HCT116 (cell line): Measurements from ENCODE around the gene HOMER1. TPM values are rescaled to one million over a fixed set of nuclear protein-coding genes. Genes with fewer than 3 reads are reported as not detected.

Experiments used
- ATAC-seq: fragments of 200-7000 bp; cut with Tn5 transposase; 2 replicates; pipeline ENCODE4 v1.9.1; 2020; ENCODE audit warnings: mild to moderate bottlenecking, moderate library complexity
- BruUV-seq: library from RNA; stranded (reverse); fragments of 400-500 nt; replicated peaks from 2 replicates; lab custom pipeline; 2021; lab: Mats Ljungman, UMichigan
- CTCF ChIA-PET: fragments of 300-600 bp; sonication (Branson Sonifier 250); formaldehyde crosslinking; loops from one replicate; lab custom pipeline; 2021; ENCODE audit warnings: antibody characterized with exemption; lab: Charles Lee
- POLR2A ChIA-PET: fragments of 300-600, 350-600 bp; sonication (Branson Sonifier 250); formaldehyde crosslinking; loops from one replicate; lab custom pipeline; 2021; ENCODE audit warnings: antibody characterized with exemption; lab: Charles Lee
- RAD21 ChIA-PET, 2 experiments: fragments of 300-600 bp; sonication (Branson Sonifier 250); formaldehyde crosslinking; loops; one replicate each; lab custom pipeline; 2023; ENCODE audit warnings: low total read pairs in 2 of 2; ENCODE audit not compliant: uncharacterized antibody in 2 of 2, unreplicated experiment in 2 of 2, low non-redundant PET in 1 of 2; lab: Charles Lee
- DNase-seq: peaks from one replicate; pipeline ENCODE4 v3.0.0-alpha.2; 2010; ENCODE audit warnings: low read depth, low spot score
- H2AFZ ChIP-seq: fragments of 200-600 bp; shearing (Covaris generic), sonication (generic); 2 replicates; pipeline ENCODE4 v1.6.1; 2017; ENCODE audit warnings: low read depth, mixed run types, mixed read lengths, antibody characterized with exemption, low read length; ENCODE audit not compliant: poor library complexity, severe bottlenecking
- H3K27ac ChIP-seq: 2 replicates; pipeline ENCODE4 v1.5.1; 2012; ENCODE audit warnings: low read depth, low read length
- H3K27me3 ChIP-seq: fragments of 200-600 bp; sonication (generic); 2 replicates; pipeline ENCODE4 v1.6.1; 2016; ENCODE audit warnings: mixed run types, low read length, mixed read lengths; ENCODE audit not compliant: insufficient read depth
- H3K36me3 ChIP-seq, 2 experiments: fragments of 200-500 bp in 1 of 2; fragments of 200-600 bp in 1 of 2; sonication (Bioruptor generic) in 1 of 2; sonication (generic) in 1 of 2; 2 replicates each; pipeline versions ENCODE4 v1.5.1 to v1.6.1; 2014 to 2016; ENCODE audit warnings: low read length in 2 of 2, inconsistent platforms in 1 of 2, mixed read lengths in 1 of 2, mixed run types in 1 of 2; ENCODE audit not compliant: insufficient read depth in 2 of 2, control insufficient read depth in 1 of 2
- H3K4me1 ChIP-seq, 2 experiments: fragments of 200-600 bp in 1 of 2; sonication (generic) in 1 of 2; 2 replicates each; pipeline versions ENCODE4 v1.5.1 to v1.6.1; 2012 to 2017; ENCODE audit warnings: low read length in 2 of 2, inconsistent platforms in 1 of 2, mild to moderate bottlenecking in 1 of 2, mixed read lengths in 1 of 2, mixed run types in 1 of 2, moderate library complexity in 1 of 2; ENCODE audit not compliant: insufficient read depth in 2 of 2, control insufficient read depth in 1 of 2
- H3K4me2 ChIP-seq: fragments of 200-600 bp; sonication (generic); 2 replicates; pipeline ENCODE4 v1.6.1; 2017; ENCODE audit warnings: mixed run types, low read length, mixed read lengths
- H3K4me3 ChIP-seq, 2 experiments: fragments of 200-600 bp in 1 of 2; sonication (generic) in 1 of 2; replicated peaks in 1 of 2; 2 replicates each; pipeline ENCODE4 v1.5.1; 2011 to 2016; ENCODE audit warnings: low read length in 2 of 2, control low read depth in 1 of 2, low read depth in 1 of 2, mild to moderate bottlenecking in 1 of 2, mixed read lengths in 1 of 2, mixed run types in 1 of 2
- H3K79me2 ChIP-seq: fragments of 200-600 bp; sonication (generic); 2 replicates; pipeline ENCODE4 v1.6.1; 2017; ENCODE audit warnings: mild to moderate bottlenecking, mixed run types, low read length, moderate library complexity, mixed read lengths; ENCODE audit not compliant: insufficient read depth
- H3K9ac ChIP-seq: fragments of 200-600 bp; sonication (generic); 2 replicates; pipeline ENCODE4 v1.6.1; 2016; ENCODE audit warnings: low read length, mixed read lengths
- H3K9me2 ChIP-seq: fragments of 200-600 bp; sonication (generic), shearing (Covaris generic); 2 replicates; pipeline ENCODE4 v1.6.1; 2017; ENCODE audit warnings: mixed run types, mild to moderate bottlenecking, moderate library complexity; ENCODE audit not compliant: insufficient read depth
- H3K9me3 ChIP-seq, 2 experiments: fragments of 200-500 bp in 1 of 2; fragments of 200-600 bp in 1 of 2; sonication (Bioruptor generic) in 1 of 2; sonication (generic) in 1 of 2; 2 replicates each; pipeline ENCODE4 v1.6.1; 2014 to 2017; ENCODE audit warnings: low read length in 2 of 2, mixed read lengths in 2 of 2, inconsistent platforms in 1 of 2, low read depth in 1 of 2, mild to moderate bottlenecking in 1 of 2, mixed run types in 1 of 2, moderate library complexity in 1 of 2; ENCODE audit not compliant: control insufficient read depth in 1 of 2, insufficient read depth in 1 of 2
- H4K20me1 ChIP-seq: fragments of 200-600 bp; sonication (generic), shearing (Covaris generic); 2 replicates; pipeline ENCODE4 v1.6.1; 2017; ENCODE audit warnings: mixed run types, mild to moderate bottlenecking, moderate library complexity; ENCODE audit not compliant: insufficient read depth
- ELF1 ChIP-seq: IDR thresholded peaks from 2 replicates; pipeline ENCODE4 v1.6.1; 2012; ENCODE audit warnings: low read depth, borderline replicate concordance
- EZH2 ChIP-seq: fragments of 200-600 bp; sonication (generic); IDR thresholded peaks from 2 replicates; pipeline ENCODE4 v1.6.1; 2017; ENCODE audit warnings: antibody characterized with exemption, mixed run types
- POLR2A ChIP-seq: IDR thresholded peaks from 2 replicates; pipeline ENCODE4 v1.7.0; 2011; ENCODE audit warnings: borderline replicate concordance; ENCODE audit not compliant: insufficient read depth, insufficient read length; ENCODE audit errors: extremely low read depth
- RAD21 ChIP-seq: IDR thresholded peaks from 2 replicates; pipeline ENCODE4 v1.6.1; 2012; ENCODE audit warnings: low read depth, mild to moderate bottlenecking
- REST ChIP-seq: IDR thresholded peaks from 2 replicates; pipeline ENCODE4 v1.6.1; 2012; ENCODE audit warnings: low read depth
- YY1 ChIP-seq: IDR thresholded peaks from 2 replicates; pipeline ENCODE4 v1.6.1; 2011; ENCODE audit warnings: low read length, low read depth, moderate library complexity, mild to moderate bottlenecking; ENCODE audit not compliant: insufficient replicate concordance; ENCODE audit errors: extremely low read depth
- ZNF274 ChIP-seq: fragments of 200-500 bp; sonication (Bioruptor generic); IDR thresholded peaks from 2 replicates; pipeline ENCODE4 v1.6.1; 2014; ENCODE audit warnings: mild to moderate bottlenecking, low read depth, low read length, inconsistent platforms
- intact Hi-C: fragments of 100-400 bp; cut with micrococcal nuclease; formaldehyde crosslinking; loops from 2 replicates; pipeline ENCODE4 v1.10.0; 2022
- total RNA-seq: library from RNA; stranded (reverse); gene quantifications from one replicate; pipeline ENCODE4 v1.2.1, GENCODE V29; 2021; ENCODE audit not compliant: unreplicated experiment
- TF ChIP-seq, protein P1 (sequence below): IDR thresholded peaks from 2 replicates; pipeline ENCODE4 v1.6.1; 2011; ENCODE audit warnings: mild to moderate bottlenecking, low read length, moderate library complexity; ENCODE audit not compliant: insufficient replicate concordance; ENCODE audit errors: extremely low read depth
- TF ChIP-seq, protein P2 (sequence below): IDR thresholded peaks from 2 replicates; pipeline ENCODE4 v1.6.1; 2012
- TF ChIP-seq, protein P3 (sequence below): IDR thresholded peaks from 2 replicates; pipeline ENCODE4 v1.6.1; 2012

Gene HOMER1
- total RNA-seq, 1 experiment from 2014 or later: 21.4 TPM

DNA sequence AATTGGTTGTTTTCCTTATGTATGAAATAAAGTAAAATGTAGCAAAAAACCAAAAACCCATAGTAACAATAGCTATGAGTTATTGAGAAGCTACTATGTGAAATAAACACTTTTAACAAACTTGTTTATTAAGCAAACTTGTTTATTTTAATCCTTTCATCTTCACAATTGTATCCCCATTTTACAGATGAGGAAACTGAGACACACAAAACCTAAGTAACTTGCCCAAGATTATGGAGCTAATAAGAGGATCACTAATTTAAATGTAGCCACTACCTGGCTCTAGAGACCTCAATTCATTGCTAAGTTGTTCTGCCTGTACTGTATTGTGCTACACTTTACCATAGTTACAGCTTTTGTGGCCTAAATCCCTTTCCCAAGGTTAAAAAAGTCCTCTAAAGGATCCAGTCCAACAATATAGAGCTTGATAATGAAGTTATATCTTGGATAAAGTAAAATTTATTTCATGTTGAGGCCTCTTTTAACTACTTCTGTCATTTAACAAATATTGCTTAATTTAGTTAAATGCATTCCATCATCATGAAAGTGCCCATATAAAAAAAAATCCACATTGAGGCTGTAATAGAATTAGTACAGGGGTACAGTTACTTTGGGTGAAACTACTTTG lies 22.1 kb downstream of the HOMER1 start:
- Histone ChIP-seq H3K79me2 (peaks cover 21% of the 10 kb centered on the region), H3K9me2 (no peaks in the 10 kb centered on the region), H3K9ac (no peak overlapping the region), H4K20me1 (peaks cover 3% of the 10 kb centered on the region; the same call in 1 of the 2 replicates), H3K27me3 (no peaks in the 10 kb centered on the region), H3K4me3 (no peak overlapping the region), H3K9me3 (no peaks in the 10 kb centered on the region), H3K4me2 (no peak overlapping the region), H3K36me3 (no peaks in the 10 kb centered on the region), H2AFZ (no peak overlapping the region), H3K27ac (no peak overlapping the region), H3K4me1 (no peaks in the 10 kb centered on the region)
- intact Hi-C loops: no loop called here
- DNase-seq (no peak), ATAC-seq (no peak)
- TF ChIP-seq ZNF274: no peak
- TF ChIP-seq, protein P1, sequence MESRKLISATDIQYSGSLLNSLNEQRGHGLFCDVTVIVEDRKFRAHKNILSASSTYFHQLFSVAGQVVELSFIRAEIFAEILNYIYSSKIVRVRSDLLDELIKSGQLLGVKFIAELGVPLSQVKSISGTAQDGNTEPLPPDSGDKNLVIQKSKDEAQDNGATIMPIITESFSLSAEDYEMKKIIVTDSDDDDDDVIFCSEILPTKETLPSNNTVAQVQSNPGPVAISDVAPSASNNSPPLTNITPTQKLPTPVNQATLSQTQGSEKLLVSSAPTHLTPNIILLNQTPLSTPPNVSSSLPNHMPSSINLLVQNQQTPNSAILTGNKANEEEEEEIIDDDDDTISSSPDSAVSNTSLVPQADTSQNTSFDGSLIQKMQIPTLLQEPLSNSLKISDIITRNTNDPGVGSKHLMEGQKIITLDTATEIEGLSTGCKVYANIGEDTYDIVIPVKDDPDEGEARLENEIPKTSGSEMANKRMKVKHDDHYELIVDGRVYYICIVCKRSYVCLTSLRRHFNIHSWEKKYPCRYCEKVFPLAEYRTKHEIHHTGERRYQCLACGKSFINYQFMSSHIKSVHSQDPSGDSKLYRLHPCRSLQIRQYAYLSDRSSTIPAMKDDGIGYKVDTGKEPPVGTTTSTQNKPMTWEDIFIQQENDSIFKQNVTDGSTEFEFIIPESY: no peak
- ChIA-PET CTCF (no interaction called here), POLR2A (interaction anchor here (1.8 kb wide), 1 partner anchor 10 kb away, joined by 4 read pairs; no protein-coding TSS in a partner anchor), RAD21 (no interaction called here)
- no TSS peak for BruUV-seq

DNA sequence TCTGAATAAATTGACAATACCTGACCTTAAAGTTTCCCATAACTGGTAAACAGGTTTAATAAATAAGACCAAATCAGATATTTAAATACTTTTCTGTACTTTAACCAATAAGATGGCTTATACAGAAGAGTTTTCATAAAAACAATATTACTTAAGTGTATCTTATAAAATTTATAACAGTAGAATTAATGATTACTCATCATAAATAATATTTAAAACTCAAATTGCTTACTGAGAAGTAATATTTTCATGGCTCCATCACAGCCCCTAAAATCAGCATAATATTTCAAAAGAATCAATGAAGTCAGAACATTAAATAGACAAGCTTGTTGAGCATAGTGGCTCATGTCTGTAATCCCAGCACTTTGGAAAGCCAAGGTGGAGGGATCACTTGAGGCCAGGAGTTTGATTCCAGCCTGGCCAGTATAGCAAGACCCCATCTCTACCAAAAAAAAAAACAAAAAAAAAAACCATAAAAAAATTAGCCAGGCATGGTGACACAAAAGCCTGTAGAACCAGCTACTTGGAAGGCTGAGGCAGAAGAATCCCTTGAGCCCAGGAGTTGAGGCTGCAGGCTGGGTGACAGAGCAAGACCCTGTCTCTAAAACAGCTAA lies 23.5 kb downstream of the HOMER1 start:
- Histone ChIP-seq H3K9me2 (no peaks in the 10 kb centered on the region), H4K20me1 (peaks cover 3% of the 10 kb centered on the region; the same call in 1 of the 2 replicates), H3K27me3 (no peaks in the 10 kb centered on the region), H3K4me3 (no peak overlapping the region), H2AFZ (no peak overlapping the region), H3K9me3 (no peaks in the 10 kb centered on the region), H3K9ac (no peak overlapping the region), H3K36me3 (no peaks in the 10 kb centered on the region), H3K27ac (no peak overlapping the region), H3K4me1 (no peaks in the 10 kb centered on the region), H3K79me2 (peaks cover 16% of the 10 kb centered on the region), H3K4me2 (no peak overlapping the region)
- ChIA-PET RAD21 (no interaction called here), CTCF (no interaction called here), POLR2A (no interaction called here)
- intact Hi-C loops: no loop called here
- BruUV-seq: no TSS peak
- DNase-seq: no peak
- no peak for ATAC-seq
- TF ChIP-seq EZH2 (no peak), YY1 (no peak), ZNF274 (no peak), RAD21 (no peak), REST (no peak), ELF1 (no peak), POLR2A (no peak)
- TF ChIP-seq, protein P2, sequence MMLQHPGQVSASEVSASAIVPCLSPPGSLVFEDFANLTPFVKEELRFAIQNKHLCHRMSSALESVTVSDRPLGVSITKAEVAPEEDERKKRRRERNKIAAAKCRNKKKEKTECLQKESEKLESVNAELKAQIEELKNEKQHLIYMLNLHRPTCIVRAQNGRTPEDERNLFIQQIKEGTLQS: no peak
- TF ChIP-seq, protein P3, sequence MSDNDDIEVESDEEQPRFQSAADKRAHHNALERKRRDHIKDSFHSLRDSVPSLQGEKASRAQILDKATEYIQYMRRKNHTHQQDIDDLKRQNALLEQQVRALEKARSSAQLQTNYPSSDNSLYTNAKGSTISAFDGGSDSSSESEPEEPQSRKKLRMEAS: no peak
